Measurements from ENCODE around the gene TBC1D8. TPM values are rescaled to one million over a fixed set of nuclear protein-coding genes. Genes with fewer than 3 reads are reported as not detected.

TBC1D8 gene
- total RNA-seq, 3 donors from 2014 or later (not counting 1 experiment from before 2014, with no cell fraction given), result 2.2 to 8.7 (median 5.1) TPM

DNA sequence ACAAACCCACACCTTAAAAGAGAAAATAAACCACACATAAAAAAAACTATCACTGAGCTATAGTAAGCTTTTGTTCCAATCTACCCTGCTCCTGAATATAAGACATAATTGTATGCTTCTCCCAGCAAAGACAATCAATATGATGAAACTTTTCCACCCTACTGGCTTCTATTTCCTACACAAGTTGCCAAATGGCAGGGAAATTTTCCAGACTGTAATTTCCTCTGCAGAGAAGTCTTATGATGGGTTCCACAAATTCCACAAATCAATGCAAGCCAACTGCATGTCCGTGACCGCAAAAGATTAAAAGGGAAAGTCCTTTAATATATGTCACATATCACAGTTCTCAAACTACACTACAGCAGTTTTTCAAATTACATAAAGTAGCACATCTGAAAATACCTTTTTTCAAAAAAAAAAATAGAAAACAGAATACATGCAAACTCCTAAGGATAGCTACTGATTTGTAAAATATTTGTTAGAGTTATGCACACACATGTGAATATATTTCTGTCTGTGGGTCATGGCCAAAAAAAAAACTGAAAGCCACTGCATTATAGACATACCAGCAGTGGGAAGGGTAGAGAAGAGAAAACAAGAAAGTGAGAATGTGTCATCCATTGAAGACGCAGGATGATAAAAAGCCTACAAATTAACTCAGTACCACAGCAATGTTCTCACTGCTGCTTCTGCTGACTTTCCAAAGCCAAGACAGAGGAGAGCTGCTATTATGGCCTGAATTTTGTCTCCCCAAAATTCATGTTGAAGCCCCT, 87.6 kb downstream of the TBC1D8 start:
- H3K36me3 Mint-ChIP-seq, result no peaks in the 10 kb centered on the region
- WGBS (ENCODE audit: insufficient coverage), result 93% methylated on average over 2 of the region's 3 CpGs
- H3K4me1 Mint-ChIP-seq, result no peaks in the 10 kb centered on the region
- Histone ChIP-seq H3K36me3 (ENCODE audit: control insufficient read depth, insufficient read depth, low read length) (no peaks in the 10 kb centered on the region), H3K4me1 (ENCODE audit: control insufficient read depth, insufficient read depth, low read length) (no peaks in the 10 kb centered on the region), H3K4me3 (ENCODE audit: low read length) (no peak overlapping the region), H3K27me3 (ENCODE audit: control insufficient read depth, insufficient read depth, low read length) (no peaks in the 10 kb centered on the region), H3K9me3 (ENCODE audit: control insufficient read depth, insufficient read depth, low read length) (no peaks in the 10 kb centered on the region), H3K27ac (ENCODE audit: low read length) (no peak overlapping the region)
- DNase-seq (no peak), ATAC-seq (no peak)
- intact Hi-C loops (cut with micrococcal nuclease), result no loop called here
- H3K9me3 Mint-ChIP-seq, result no peaks in the 10 kb centered on the region
- H3K27me3 Mint-ChIP-seq (ENCODE audit: low read depth in 2 of 2), result peaks cover 3 to 18% of the 10 kb centered on the region in 2 donors
- TF ChIP-seq, protein P1, sequence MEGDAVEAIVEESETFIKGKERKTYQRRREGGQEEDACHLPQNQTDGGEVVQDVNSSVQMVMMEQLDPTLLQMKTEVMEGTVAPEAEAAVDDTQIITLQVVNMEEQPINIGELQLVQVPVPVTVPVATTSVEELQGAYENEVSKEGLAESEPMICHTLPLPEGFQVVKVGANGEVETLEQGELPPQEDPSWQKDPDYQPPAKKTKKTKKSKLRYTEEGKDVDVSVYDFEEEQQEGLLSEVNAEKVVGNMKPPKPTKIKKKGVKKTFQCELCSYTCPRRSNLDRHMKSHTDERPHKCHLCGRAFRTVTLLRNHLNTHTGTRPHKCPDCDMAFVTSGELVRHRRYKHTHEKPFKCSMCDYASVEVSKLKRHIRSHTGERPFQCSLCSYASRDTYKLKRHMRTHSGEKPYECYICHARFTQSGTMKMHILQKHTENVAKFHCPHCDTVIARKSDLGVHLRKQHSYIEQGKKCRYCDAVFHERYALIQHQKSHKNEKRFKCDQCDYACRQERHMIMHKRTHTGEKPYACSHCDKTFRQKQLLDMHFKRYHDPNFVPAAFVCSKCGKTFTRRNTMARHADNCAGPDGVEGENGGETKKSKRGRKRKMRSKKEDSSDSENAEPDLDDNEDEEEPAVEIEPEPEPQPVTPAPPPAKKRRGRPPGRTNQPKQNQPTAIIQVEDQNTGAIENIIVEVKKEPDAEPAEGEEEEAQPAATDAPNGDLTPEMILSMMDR (IDR thresholded peaks at IDR 0.05), result no peak
- H3K27ac Mint-ChIP-seq, result no peak overlapping the region
- H3K4me3 Mint-ChIP-seq, result no peak overlapping the region

DNA sequence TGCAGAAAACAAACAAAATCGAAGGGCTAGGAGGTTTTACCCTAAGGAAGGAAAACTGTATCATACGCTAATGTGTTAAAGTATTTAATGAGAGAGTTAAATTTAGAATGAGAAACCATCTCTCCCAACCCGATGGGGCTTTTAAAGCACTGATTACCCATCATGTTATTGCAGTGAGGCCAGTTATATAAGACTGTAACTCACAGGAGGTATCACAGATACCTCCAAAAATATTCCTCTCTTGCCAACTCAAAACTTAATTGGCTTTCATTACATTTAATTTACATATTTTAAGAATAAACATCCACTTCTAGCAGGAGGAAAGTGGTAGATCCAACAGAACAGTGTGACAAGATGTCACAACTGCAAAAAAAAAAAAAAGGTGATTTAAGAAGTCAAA, 92.8 kb downstream of the TBC1D8 start:
- no peak overlapping the region for H3K4me3 Mint-ChIP-seq
- H3K36me3 Mint-ChIP-seq, result no peaks in the 10 kb centered on the region
- ATAC-seq, result no peak
- H3K4me3 ChIP-seq (ENCODE audit: low read length), result no peak overlapping the region
- 100% methylated on average over 2 of the region's 3 CpGs for WGBS (ENCODE audit: insufficient coverage)
- intact Hi-C loops (cut with micrococcal nuclease), result no loop called here
- H3K36me3 ChIP-seq (ENCODE audit: control insufficient read depth, insufficient read depth, low read length), result no peaks in the 10 kb centered on the region
- peaks cover 0 to 10% of the 10 kb centered on the region in 2 donors for H3K27me3 Mint-ChIP-seq (ENCODE audit: low read depth in 2 of 2)
- no peaks in the 10 kb centered on the region for H3K9me3 Mint-ChIP-seq
- no peak overlapping the region for H3K27ac Mint-ChIP-seq
- no peak for DNase-seq
- no peaks in the 10 kb centered on the region for H3K9me3 ChIP-seq (ENCODE audit: control insufficient read depth, insufficient read depth, low read length)
- H3K4me1 Mint-ChIP-seq, result no peaks in the 10 kb centered on the region
- TF ChIP-seq, protein P1 (IDR thresholded peaks at IDR 0.05), result no peak
- no peaks in the 10 kb centered on the region for H3K27me3 ChIP-seq (ENCODE audit: control insufficient read depth, insufficient read depth, low read length)
- H3K27ac ChIP-seq (ENCODE audit: low read length), result no peak overlapping the region
- no peaks in the 10 kb centered on the region for H3K4me1 ChIP-seq (ENCODE audit: control insufficient read depth, insufficient read depth, low read length)

DNA sequence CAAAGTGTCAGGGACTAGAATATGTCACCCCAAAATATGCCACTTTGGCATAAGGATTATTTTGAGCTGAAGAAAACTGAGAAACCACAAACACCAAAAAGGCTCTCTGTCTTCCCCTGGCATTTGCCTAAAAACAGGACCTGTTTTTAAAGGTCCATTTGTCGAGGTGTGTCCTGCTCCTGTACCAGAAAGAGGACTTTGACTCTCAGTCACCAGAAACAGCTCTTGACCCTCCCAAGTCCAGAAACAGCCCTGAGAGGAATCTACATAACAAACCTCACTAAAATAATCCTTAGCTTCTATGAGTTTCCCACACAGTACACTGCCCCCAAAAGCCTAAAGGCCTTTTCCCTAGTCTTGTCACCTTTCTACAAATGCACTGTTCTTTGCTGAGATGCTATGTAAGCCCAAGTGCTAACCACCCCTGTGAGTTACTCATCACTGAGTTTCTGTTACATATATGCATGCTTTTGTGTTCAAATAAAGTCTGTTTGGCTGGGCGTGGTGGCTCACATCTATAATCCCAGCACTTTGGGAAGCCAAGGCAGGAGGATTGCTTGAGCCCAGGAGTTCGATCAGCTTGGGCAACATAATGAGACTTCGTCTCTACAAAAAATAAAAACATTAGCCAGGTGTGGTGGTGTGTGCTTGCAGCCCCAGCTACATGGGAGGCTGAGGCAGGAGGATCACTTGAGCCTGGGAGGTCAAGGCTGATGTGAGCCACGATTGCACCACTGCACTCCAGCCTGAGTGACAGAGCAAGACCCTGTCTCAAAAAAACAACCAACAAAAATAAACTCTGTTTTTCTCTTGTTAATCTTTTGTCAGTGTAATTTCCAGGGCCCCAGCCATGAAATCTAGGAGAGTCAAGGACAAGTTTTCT, 93.9 kb downstream of the TBC1D8 start:
- Histone ChIP-seq H3K27ac (ENCODE audit: low read length) (no peak overlapping the region), H3K36me3 (ENCODE audit: control insufficient read depth, insufficient read depth, low read length) (no peaks in the 10 kb centered on the region), H3K4me3 (ENCODE audit: low read length) (no peak overlapping the region), H3K27me3 (ENCODE audit: control insufficient read depth, insufficient read depth, low read length) (no peaks in the 10 kb centered on the region), H3K9me3 (ENCODE audit: control insufficient read depth, insufficient read depth, low read length) (no peaks in the 10 kb centered on the region), H3K4me1 (ENCODE audit: control insufficient read depth, insufficient read depth, low read length) (no peaks in the 10 kb centered on the region)
- Mint-ChIP-seq H3K9me3 (no peaks in the 10 kb centered on the region), H3K4me3 (no peak overlapping the region), H3K27me3 (ENCODE audit: low read depth in 2 of 2) (peaks cover 5 to 6% of the 10 kb centered on the region in 2 donors), H3K36me3 (no peaks in the 10 kb centered on the region), H3K27ac (no peak overlapping the region), H3K4me1 (no peaks in the 10 kb centered on the region)
- TF ChIP-seq, protein P1 (IDR thresholded peaks at IDR 0.05), result no peak
- ATAC-seq (no peak), DNase-seq (no peak)
- intact Hi-C loops (cut with micrococcal nuclease), result no loop called here
- 86% methylated on average over 5 of the region's 5 CpGs for WGBS (ENCODE audit: insufficient coverage)
